WERI-Rb-1 (cell line): ENCODE measurements around the gene ARTN.

ENCODE experiments used
- DNase-seq: peaks from one replicate; pipeline ENCODE4 v3.0.0-alpha.2; 2020
- H3K27ac ChIP-seq: fragments of 250-450 bp; sonication (Bioruptor Pico); 2 replicates; pipeline ENCODE4 v1.5.1; 2020; ENCODE audit warnings: mild to moderate bottlenecking, moderate library complexity
- H3K27me3 ChIP-seq: fragments of 250-450 bp; sonication (Bioruptor Pico); 2 replicates; pipeline ENCODE4 v1.5.1; 2021; ENCODE audit warnings: mild to moderate bottlenecking, low read depth, moderate library complexity; ENCODE audit not compliant: insufficient read depth, severe bottlenecking
- H3K36me3 ChIP-seq: fragments of 250-450 bp; sonication (Bioruptor Pico); 2 replicates; pipeline ENCODE4 v1.5.1; 2020; ENCODE audit warnings: mild to moderate bottlenecking, moderate library complexity
- H3K4me3 ChIP-seq: 2 replicates; pipeline ENCODE4 v1.5.1; 2011; ENCODE audit warnings: low read depth, mild to moderate bottlenecking, control low read depth, low read length
- H3K9me3 ChIP-seq: fragments of 250-450 bp; sonication (Bioruptor Pico); 2 replicates; pipeline ENCODE4 v1.5.1; 2021; ENCODE audit warnings: mild to moderate bottlenecking, moderate library complexity; ENCODE audit not compliant: severe bottlenecking
- CTCF ChIP-seq: IDR thresholded peaks from 2 replicates; pipeline ENCODE4 v1.5.1; 2011; ENCODE audit warnings: low read depth, mild to moderate bottlenecking, control low read depth, inconsistent platforms, low read length

ARTN gene

GRCh38 chr1:43976890-43977289 is 43.3 kb downstream of the ARTN start:
- Histone ChIP-seq H3K4me3 (no peak overlapping the region), H3K27me3 (no peaks in the 10 kb centered on the region), H3K27ac (no peak overlapping the region), H3K9me3 (no peaks in the 10 kb centered on the region), H3K36me3 (peaks cover 57% of the 10 kb centered on the region)
- TF ChIP-seq CTCF: no peak
- no peak for DNase-seq

- peaks cover 55% of the 10 kb centered on the region for H3K36me3 ChIP-seq
- H3K27ac ChIP-seq: no peak overlapping the region
- H3K4me3 ChIP-seq: no peak overlapping the region
- DNase-seq: no peak
- no peaks in the 10 kb centered on the region for H3K9me3 ChIP-seq
- no peaks in the 10 kb centered on the region for H3K27me3 ChIP-seq
- TF ChIP-seq CTCF: no peak
Observed at GRCh38 chr1:43977376-43978263, 44.0 kb downstream of the ARTN start.

- no peak for TF ChIP-seq CTCF
- Histone ChIP-seq H3K27ac (no peak overlapping the region), H3K27me3 (no peaks in the 10 kb centered on the region)
Observed at GRCh38 chr1:43978264-43978550, 44.6 kb downstream of the ARTN start.

GRCh38 chr1:43978551-43979260 is 45.1 kb downstream of the ARTN start, which contains the start of gene B4GALT2:
B4GALT2 (plus strand) TSS chr1:43979210; CDS start chr1:43981161, 1,951 bp downstream.
- peaks cover 55% of the 10 kb centered on the region for H3K36me3 ChIP-seq
- no peaks in the 10 kb centered on the region for H3K9me3 ChIP-seq
- TF ChIP-seq CTCF: no peak
- H3K27me3 ChIP-seq: no peaks in the 10 kb centered on the region
- H3K27ac ChIP-seq: peak within 1 kb of the TSS; percentile 77
- peak within 1 kb of the TSS; percentile 74 for H3K4me3 ChIP-seq
- peak; percentile 50 for DNase-seq

More at GRCh38 chr1:43978264-43978550, 44.6 kb downstream of the ARTN start:
- Histone ChIP-seq H3K36me3 (peaks cover 55% of the 10 kb centered on the region), H3K4me3 (peak overlapping the region; percentile 74), H3K9me3 (no peaks in the 10 kb centered on the region)
- DNase-seq: no peak

GRCh38 chr1:43979261-43979527 is 45.6 kb downstream of the ARTN start:
- peak overlapping the region; percentile 43 for H3K4me3 ChIP-seq
- DNase-seq: no peak
- no peak for TF ChIP-seq CTCF
- H3K36me3 ChIP-seq: peaks cover 57% of the 10 kb centered on the region
- no peaks in the 10 kb centered on the region for H3K27me3 ChIP-seq
- H3K27ac ChIP-seq: peak overlapping the region; percentile 77
- H3K9me3 ChIP-seq: no peaks in the 10 kb centered on the region
